G401.6 (cell line): ENCODE results near the gene SMAP2.
"Not testable (repeated sequence)": the region's sequence is repeated elsewhere in the genome, so short reads cannot be mapped to it uniquely, and the experiment has no call there.

Experiments
- FAIRE-seq: peaks from 2 replicates; lab custom pipeline; 2012; peaks lifted over from hg19 to GRCh38; lab: Jason Lieb, UNC

Gene SMAP2

GRCh38 chr1:40372658-40373322 lies 737 bp upstream of the SMAP2 start:
- FAIRE-seq, result no peak

DNA sequence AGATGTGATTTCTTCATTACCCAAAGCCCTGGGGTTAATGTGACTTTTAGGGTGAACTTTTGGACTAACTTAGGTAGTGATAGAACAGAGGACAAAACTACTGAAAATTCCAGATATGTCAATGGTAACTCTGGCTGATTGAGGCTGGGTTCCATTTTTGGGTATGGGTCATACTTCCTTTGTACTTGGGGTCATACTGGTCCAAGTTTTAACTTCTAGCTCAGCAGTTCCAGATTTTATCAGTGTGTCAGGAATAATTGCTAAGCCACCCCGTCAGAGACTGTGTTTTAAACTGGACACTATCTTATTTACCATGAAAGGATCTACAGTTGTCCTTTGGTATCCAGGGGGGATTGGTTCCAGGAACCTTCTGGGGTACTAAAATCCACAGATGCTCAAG lies 4.0 kb downstream of the SMAP2 start:
- no peak for FAIRE-seq

DNA sequence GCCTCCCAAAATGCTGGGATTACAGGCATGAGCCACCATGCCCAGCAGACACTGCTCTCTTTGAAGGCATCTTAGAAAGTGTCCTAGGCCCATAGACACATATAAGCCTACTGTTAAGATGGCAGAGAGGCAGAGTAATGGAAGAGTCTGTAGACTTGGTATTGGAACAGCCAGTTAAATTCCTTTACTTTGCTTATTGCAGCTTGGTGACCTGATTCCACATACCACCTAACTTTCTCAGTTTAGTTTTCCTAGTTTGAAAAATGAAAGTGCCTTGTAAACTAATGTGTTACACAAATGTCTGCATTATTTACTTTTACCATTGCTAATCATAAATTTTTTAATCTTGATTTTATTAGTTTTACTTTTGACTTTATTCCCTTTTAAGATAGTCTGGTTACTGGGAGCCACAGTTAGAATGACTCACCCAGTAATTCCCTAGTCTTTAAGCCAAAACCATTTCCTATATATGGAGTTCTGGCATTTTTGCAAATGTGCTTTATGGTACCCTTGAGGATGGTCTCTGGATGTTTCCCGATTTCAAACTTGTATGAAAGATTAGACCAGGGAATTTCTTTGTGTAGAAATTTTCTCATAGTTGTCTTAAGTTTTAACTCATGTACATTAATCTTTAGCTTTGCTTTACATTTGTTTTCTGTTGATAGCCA lies 6.4 kb downstream of the SMAP2 start:
- FAIRE-seq, result no peak

GRCh38 chr1:40380817-40381216 lies 7.3 kb downstream of the SMAP2 start:
- no peak for FAIRE-seq

DNA sequence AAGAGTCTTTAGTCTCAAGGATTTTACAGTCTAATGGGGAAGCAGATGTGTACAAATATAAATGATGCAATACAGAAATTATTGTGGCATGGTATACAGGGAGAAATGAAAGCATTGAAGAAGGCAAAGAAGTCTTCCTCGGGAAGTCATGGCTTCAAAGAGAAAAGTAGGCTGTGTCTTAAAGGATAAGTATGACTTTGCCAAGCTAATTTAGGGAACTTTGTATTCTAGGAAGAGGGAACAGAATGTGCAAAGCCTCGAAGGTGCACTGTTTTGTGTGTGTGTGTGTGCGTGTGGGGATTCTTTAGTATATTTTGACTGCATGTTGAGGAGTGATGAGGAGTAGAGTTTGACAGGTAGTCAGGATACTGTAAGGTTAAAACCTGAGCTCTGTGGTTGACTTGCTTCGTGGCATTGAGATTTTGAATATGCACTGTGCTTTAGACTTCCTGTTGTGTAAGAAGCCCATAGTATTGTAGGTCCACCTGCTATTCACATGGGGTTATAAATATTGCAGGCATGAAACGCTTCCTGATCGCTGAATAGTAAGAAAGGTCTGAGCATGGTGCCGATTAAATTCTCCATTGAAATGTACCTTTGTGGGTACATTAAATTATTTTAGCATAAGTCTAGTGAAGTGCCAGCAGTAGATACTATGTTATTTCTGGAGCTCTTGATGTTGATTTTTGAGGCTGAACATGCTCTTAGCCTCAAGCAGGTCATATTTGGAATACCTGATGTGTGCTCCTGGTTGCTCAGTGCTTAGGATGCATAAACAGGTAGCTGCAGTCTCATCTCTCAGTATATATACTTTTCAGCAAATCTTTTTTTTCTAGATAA lies 8.0 kb downstream of the SMAP2 start:
- no peak for FAIRE-seq

DNA sequence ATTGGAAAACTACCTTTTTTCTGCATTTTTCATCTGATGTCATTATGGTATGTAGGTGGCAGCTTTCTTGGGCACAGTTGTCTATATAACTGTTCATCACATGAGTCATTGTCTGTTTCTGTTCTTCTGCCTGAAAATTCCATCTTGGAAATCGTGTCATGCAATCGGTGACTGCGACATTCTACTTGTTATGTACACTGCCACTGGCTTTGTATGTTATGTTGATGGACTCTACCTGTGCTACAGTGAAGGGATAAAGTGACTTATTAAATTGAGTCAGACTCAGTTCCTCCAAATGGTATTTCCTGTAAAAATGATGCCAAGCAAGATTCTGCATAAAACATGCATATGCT lies 8.6 kb downstream of the SMAP2 start:
- no peak for FAIRE-seq

- no peak for FAIRE-seq
Observed at GRCh38 chr1:40382601-40383000, 9.1 kb downstream of the SMAP2 start.

DNA sequence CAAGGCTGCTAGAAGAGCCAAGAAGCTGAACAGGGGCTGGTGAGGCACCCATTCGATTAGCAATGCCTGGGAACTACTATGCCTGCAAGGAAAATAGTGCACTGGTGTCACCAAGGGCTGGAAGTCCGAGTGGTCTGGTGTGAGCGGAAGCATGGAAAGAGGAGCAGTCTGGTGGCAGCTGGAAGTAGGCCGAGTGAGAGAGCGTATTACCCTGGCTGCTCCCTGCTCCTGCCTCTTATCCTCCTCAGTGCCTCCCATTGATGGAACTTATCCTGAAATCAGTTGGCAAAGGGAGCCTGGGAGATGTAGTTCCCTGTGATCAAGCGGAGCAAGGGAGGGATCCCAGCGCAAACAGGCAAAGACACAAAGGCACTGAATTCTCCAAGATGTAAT lies 9.6 kb downstream of the SMAP2 start:
- no peak for FAIRE-seq

DNA sequence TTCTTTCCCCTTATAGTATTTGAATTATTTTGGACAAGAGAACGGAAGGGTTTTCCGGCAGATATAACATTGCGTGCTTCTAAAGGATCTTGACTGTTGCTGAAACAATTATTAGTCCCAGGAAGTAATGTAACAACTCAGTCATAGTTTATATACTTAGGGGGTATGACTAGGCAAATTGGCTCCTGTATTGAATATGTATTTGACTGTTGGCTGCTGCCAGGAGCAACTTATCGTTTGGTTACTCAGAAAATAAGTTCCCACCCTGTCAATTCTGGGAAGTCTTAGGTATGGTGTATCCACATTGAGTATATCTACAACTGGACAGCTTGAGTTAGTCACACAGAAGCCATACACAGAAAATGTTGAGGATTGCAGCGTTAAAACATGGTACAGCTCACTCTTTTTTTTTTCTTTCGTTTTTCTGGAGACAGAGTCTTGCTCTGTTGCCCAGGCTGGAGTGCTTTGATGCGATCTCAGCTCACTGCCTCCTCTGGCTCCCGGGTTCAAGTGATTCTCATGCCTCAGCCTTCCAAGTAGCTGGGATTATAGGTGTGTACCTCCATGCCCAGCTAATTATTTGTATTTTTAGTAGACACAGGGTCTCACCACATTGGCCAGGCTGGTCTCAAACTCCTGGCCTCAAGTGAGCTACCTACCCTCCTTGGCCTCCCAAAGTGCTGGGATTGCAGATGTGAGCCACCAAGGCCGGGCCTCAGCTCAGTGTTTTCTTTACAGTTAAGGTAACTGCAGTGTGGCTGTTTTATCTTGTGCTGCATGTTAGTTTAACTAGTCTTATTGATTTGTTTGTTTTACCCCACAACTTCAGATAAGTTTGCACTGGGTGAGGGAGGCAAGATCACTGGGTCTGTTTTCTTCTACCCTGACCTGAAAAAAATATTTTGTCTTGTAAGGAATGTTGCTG lies 10.2 kb downstream of the SMAP2 start:
- FAIRE-seq, result no peak

- no peak for FAIRE-seq
Observed at GRCh38 chr1:40384413-40384762, 10.9 kb downstream of the SMAP2 start.

GRCh38 chr1:40384887-40385286 lies 11.4 kb downstream of the SMAP2 start:
- no peak for FAIRE-seq

- FAIRE-seq, result no peak
Observed at GRCh38 chr1:40385437-40386358, 12.2 kb downstream of the SMAP2 start.

DNA sequence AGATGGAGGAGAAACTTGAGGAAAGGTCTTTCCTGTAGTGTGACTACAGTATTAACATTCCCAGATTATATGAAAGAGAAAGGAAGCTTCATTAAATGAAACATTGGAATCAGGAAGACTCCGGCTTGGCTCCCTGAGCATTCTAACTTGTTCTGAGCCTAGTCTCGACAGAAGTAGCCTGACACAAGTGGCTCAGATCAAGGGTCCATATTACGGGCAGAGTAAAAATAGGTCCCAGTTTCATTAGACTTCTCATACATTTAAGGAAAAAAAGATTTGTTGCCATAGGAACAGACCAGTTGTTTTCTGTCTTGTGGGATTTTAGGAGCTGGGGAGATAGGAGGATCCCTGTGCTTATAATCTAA lies 12.8 kb downstream of the SMAP2 start:
- no peak for FAIRE-seq

DNA sequence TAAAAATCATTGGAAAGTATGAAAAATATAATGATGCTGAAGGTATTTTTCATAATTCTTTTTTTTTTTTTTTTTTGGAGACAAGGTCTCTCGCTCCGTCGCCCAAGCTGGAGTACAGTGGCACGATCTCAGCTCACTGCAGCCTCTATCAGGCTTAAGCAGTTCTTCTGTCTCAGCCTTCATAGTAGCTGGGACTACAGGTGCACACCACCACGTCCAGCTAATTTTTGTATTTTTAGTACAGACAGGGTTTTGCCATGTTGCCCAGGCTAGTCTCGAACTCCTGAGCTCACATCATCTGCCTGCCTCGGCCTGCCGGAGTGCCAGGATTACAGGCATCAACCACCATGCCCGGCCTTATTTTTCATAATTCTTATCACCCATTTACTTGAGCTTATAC lies 13.3 kb downstream of the SMAP2 start:
- no peak for FAIRE-seq

DNA sequence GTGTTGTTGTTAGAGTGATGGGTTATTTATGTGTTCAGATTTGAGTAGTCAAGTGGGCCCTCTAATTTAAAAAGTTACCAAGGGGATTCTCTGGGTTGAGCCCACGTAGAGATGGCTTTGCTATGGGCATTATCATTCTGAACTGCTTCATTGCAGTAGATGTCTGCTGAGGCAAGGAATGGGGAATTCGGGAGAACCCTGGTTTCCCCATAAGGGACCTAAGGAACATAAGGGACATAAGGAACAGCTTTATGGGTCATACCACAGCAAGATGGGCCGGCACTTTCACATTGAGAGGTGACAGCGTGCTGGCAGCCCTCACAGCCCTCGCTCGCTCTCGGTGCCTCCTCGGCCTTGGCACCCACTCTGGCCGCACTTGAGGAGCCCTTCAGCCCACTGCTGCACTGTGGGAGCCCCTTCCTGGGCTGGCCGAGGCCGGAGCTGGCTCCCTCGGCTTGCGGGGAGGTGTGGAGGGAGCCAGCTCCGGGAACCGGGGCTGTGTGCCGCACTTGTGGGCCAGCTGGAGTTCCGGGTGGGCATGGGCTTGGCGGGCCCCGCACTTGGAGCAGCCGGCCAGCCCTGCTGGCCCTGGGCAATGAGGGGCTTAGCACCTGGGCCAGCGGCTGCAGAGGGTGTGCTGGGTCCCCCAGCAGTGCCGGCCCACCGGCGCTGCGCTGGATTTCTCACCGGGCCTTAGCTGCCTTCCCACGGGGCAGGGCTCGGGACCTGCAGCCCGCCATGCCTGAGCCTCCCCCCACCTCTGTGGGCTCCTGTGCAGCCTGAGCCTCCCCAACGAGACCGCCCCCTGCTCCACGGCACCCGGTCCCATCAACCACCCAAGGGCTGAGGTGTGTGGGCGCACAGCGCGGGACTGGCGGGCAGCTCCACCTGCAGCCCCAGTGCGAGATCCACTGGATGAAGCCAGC lies 14.1 kb downstream of the SMAP2 start:
- FAIRE-seq, result not testable (repeated sequence)

DNA sequence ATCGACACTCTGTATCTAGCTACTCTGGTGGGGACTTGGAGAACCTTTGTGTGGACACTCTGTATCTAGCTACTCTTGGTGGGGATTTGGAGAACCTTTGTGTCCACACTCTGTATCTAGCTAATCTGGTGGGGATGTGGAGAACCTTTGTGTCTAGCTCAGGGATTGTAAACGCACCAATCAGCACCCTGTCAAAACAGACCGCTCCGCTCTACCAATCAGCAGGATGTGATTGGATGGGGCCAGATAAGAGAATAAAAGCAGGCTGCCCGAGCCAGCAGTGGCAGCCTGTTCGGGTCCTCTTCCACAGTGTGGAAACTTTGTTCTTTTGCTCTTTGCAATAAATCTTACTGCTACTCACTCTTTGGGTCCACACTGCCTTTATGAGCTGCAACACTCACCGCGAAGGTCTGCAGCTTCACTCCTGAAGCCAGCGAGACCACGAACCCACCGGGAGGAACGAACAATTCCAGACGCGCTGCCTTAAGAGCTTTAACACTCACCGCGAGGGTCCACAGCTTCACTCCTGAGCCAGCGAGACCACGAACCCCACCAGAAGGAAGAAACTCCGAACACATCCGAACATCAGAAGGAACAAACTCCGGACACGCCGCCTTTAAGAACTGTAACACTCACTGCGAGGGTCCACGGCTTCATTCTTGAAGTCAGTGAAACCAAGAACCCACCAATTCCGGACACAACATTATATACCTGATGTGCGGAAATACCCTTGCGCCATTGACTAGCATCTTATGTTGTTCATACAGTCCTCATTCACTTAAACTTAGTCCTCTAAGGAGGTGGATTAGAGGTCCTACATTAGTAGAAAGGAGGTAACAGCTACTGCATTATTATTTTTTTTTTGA lies 15.2 kb downstream of the SMAP2 start:
- not testable (repeated sequence) for FAIRE-seq

DNA sequence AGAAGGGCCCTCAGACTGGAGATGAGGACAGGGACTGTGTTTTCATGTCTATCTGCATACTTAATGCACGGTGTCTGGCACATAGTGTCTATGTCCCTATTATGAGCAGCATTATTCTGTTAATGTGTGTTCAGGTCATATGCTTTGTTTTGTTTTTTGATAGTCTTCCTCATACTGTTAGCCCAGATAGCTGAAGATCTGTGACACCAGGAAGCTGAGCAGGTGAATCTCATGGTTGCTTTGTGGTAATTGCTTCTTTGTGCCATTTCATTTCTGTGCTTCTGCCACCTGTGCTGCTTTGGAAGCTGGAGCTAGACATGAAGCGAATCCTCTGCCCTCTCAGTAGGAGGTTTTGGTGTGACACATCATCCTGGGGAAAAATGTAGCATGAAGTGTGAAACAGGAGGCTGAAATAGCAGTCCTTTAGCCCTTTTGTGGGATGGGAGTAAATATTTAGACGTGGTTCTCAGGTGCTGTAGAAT lies 15.8 kb downstream of the SMAP2 start:
- FAIRE-seq, result no peak

GRCh38 chr1:40389871-40390560 lies 16.5 kb downstream of the SMAP2 start:
- FAIRE-seq, result no peak

GRCh38 chr1:40390857-40391256 lies 17.3 kb downstream of the SMAP2 start:
- FAIRE-seq, result no peak
